CD14-positive monocyte (primary cell): ENCODE results near the gene WFDC12. TPM values are rescaled to one million over a fixed set of nuclear protein-coding genes. Genes with fewer than 3 reads are reported as not detected.

ENCODE experiments used
- DNase-seq, 3 donors: peaks; one replicate each; pipeline ENCODE4 v3.0.0-alpha.2; 2011 to 2022
- H2AFZ ChIP-seq: 2 replicates; pipeline ENCODE4 v1.6.0; 2012; ENCODE audit warnings: mild to moderate bottlenecking, low read depth, low read length, inconsistent platforms; ENCODE audit not compliant: insufficient read depth, poor library complexity, severe bottlenecking
- H3K27ac ChIP-seq, 2 donors: 1 replicate in 1 of 2; 2 replicates in 1 of 2; pipeline ENCODE4 v1.5.1; 2012 to 2013; ENCODE audit warnings: low read length in 2 of 2, control low read depth in 1 of 2, inconsistent platforms in 1 of 2, low read depth in 1 of 2, mild to moderate bottlenecking in 1 of 2
- H3K27me3 ChIP-seq, 2 donors: one replicate each; pipeline versions ENCODE4 v1.6.0 to v1.6.1; 2011 to 2013; ENCODE audit warnings: low read length in 2 of 2; ENCODE audit not compliant: control insufficient read depth in 2 of 2, insufficient read depth in 2 of 2
- H3K36me3 ChIP-seq, 2 donors: replicated peaks in 1 of 2; 1 replicate in 1 of 2; 2 replicates in 1 of 2; pipeline versions ENCODE4 v1.5.1 to v1.6.1; 2012 to 2013; ENCODE audit warnings: low read length in 2 of 2, control low read depth in 1 of 2, inconsistent platforms in 1 of 2, mild to moderate bottlenecking in 1 of 2; ENCODE audit not compliant: insufficient read depth in 2 of 2, control insufficient read depth in 1 of 2
- H3K4me1 ChIP-seq, 2 donors: 1 replicate in 1 of 2; 2 replicates in 1 of 2; pipeline versions ENCODE4 v1.5.1 to v1.6.1; 2012 to 2013; ENCODE audit warnings: low read length in 2 of 2, control low read depth in 1 of 2, inconsistent platforms in 1 of 2, mild to moderate bottlenecking in 1 of 2, moderate library complexity in 1 of 2; ENCODE audit not compliant: insufficient read depth in 2 of 2, control insufficient read depth in 1 of 2
- H3K4me2 ChIP-seq: replicated peaks from 2 replicates; pipeline ENCODE3; 2012; ENCODE audit warnings: low read length, moderate library complexity, mild to moderate bottlenecking; ENCODE audit not compliant: poor library complexity, severe bottlenecking; ENCODE audit errors: extremely low read depth
- H3K4me3 ChIP-seq, 3 experiments: fragments of 200-600 bp in 1 of 3; sonication (generic) in 1 of 3; replicated peaks in 1 of 3; 1 replicate in 2 of 3; 2 replicates in 1 of 3; pipeline ENCODE4 v1.5.1; 2011 to 2013; ENCODE audit warnings: low read length in 3 of 3, mild to moderate bottlenecking in 3 of 3, control low read depth in 2 of 3, low read depth in 2 of 3, inconsistent platforms in 1 of 3, moderate library complexity in 1 of 3
- H3K79me2 ChIP-seq: 2 replicates; pipeline ENCODE4 v1.6.0; 2012; ENCODE audit warnings: mild to moderate bottlenecking, control low read depth, inconsistent platforms, low read length, moderate library complexity; ENCODE audit not compliant: insufficient read depth
- H3K9ac ChIP-seq: 2 replicates; pipeline ENCODE4 v1.6.0; 2017; ENCODE audit warnings: low read length, mild to moderate bottlenecking; ENCODE audit not compliant: insufficient read depth, poor library complexity, severe bottlenecking
- H3K9me3 ChIP-seq, 2 donors: replicated peaks in 1 of 2; 1 replicate in 1 of 2; 2 replicates in 1 of 2; pipeline versions ENCODE4 v1.5.1 to v1.6.1; 2012 to 2013; ENCODE audit warnings: low read length in 2 of 2, control low read depth in 1 of 2; ENCODE audit not compliant: control insufficient read depth in 1 of 2, insufficient read depth in 1 of 2
- H4K20me1 ChIP-seq: 2 replicates; pipeline ENCODE4 v1.6.0; 2012; ENCODE audit warnings: mild to moderate bottlenecking, low read length, control low read depth, moderate library complexity; ENCODE audit not compliant: insufficient read depth
- H3K27ac Mint-ChIP-seq, 7 donors: one replicate each; pipeline ENCODE4 v1.8.0; 2020; ENCODE audit warnings: mild to moderate bottlenecking in 7 of 7, mixed read lengths in 7 of 7, moderate library complexity in 6 of 7, inconsistent platforms in 2 of 7
- H3K27me3 Mint-ChIP-seq, 3 donors: one replicate each; pipeline ENCODE4 v1.8.0; 2021 to 2022; ENCODE audit warnings: low read depth in 3 of 3, mild to moderate bottlenecking in 3 of 3, mixed read lengths in 3 of 3, moderate library complexity in 3 of 3, inconsistent platforms in 1 of 3
- H3K36me3 Mint-ChIP-seq, 2 donors: one replicate each; pipeline ENCODE4 v1.8.0; 2020; ENCODE audit warnings: mixed read lengths in 2 of 2, inconsistent platforms in 1 of 2, mild to moderate bottlenecking in 1 of 2
- H3K4me1 Mint-ChIP-seq: one replicate; pipeline ENCODE4 v1.8.0; 2020; ENCODE audit warnings: mild to moderate bottlenecking, mixed read lengths
- H3K4me3 Mint-ChIP-seq, 2 donors: one replicate each; pipeline ENCODE4 v1.8.0; 2020; ENCODE audit warnings: mild to moderate bottlenecking in 2 of 2, mixed read lengths in 2 of 2, moderate library complexity in 1 of 2
- H3K9me3 Mint-ChIP-seq, 7 donors: one replicate each; pipeline ENCODE4 v1.8.0; 2020 to 2022; ENCODE audit warnings: mixed read lengths in 7 of 7, mild to moderate bottlenecking in 6 of 7, moderate library complexity in 6 of 7, inconsistent platforms in 2 of 7
- WGBS: methylation state at CpG from one replicate; pipeline ENCODE4 v1.1.5; 2013; ENCODE audit warnings: missing lambda C conversion rate; ENCODE audit not compliant: insufficient coverage; 5-methylcytosine and 5-hydroxymethylcytosine counted together
- intact Hi-C, 2 donors: fragments of 100-400 bp; cut with micrococcal nuclease; formaldehyde crosslinking; loops; one replicate each; pipeline versions ENCODE4 v1.15.0 to v1.15.1; 2023
- polyA plus RNA-seq, 3 donors: library from polyadenylated mRNA; depleted of rRNA in 1 of 3; unstranded in 2 of 3; stranded (reverse) in 1 of 3; fragments of 300-500 nt in 2 of 3; fragments of >200 nt in 1 of 3; fragmentation: Illumina TruSeq in 2 of 3; gene quantifications; 1 replicate in 2 of 3; 2 replicates in 1 of 3; pipeline ENCODE4 v1.2.3, GENCODE V29; 2012 to 2021
- TF ChIP-seq, protein P1 (sequence below): fragments of 200-600 bp; IDR thresholded peaks from one replicate; pipeline ENCODE4 v1.8.0; 2022; ENCODE audit warnings: antibody characterized with exemption, mild to moderate bottlenecking

Gene WFDC12
- polyA plus RNA-seq, 3 donors, result not detected

DNA sequence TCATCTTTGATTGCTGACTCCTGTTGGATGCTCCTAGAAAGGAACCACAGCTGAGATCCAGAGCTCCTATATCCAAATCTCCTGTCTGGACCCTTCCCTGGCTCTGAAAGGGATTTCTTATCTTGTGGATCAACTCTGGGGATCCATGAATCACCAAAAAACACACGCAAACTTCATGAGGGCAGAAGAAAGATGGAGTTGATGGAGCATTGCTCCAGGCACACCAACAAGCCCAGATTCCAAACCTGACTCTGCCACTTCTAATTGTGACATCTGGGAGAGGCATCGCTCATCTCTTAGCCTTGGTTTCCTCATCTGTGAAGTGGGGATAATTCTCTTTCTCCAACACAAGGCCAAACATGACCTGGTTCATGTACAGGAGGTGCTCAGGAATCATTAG is 30.1 kb downstream of the WFDC12 start:
- DNase-seq, result no peak
- peaks cover 22 to 29% (median 24%) of the 10 kb centered on the region in 3 donors for H3K27me3 Mint-ChIP-seq
- H3K27ac Mint-ChIP-seq, result peak overlapping the region in 2 of 7 donors; percentile 18 to 32
- Histone ChIP-seq H3K9me3 (peaks cover 0 to 16% of the 10 kb centered on the region in 2 donors), H2AFZ (no peak overlapping the region), H3K36me3 (peaks cover 0 to 22% of the 10 kb centered on the region in 2 donors), H3K79me2 (no peaks in the 10 kb centered on the region), H3K27ac (no peak overlapping the region), H3K4me1 (peaks cover 3 to 12% of the 10 kb centered on the region in 2 donors), H3K4me2 (no peak overlapping the region), H3K4me3 (no peak overlapping the region), H3K9ac (no peak overlapping the region), H3K27me3 (peaks cover 25 to 29% of the 10 kb centered on the region in 2 donors), H4K20me1 (peaks cover 4% of the 10 kb centered on the region)
- peaks cover 12% of the 10 kb centered on the region for H3K4me1 Mint-ChIP-seq
- intact Hi-C loops, result loop anchor here (2.0 to 10.0 kb wide), 2 partner anchors 49 kb away; no protein-coding TSS in a partner anchor
- peaks cover 16 to 21% of the 10 kb centered on the region in 2 donors for H3K36me3 Mint-ChIP-seq
- no CpG with 5 or more reads among the region's 2 CpGs for WGBS
- peaks cover 0 to 9% (median 4%) of the 10 kb centered on the region in 7 donors for H3K9me3 Mint-ChIP-seq
- no peak overlapping the region for H3K4me3 Mint-ChIP-seq
- TF ChIP-seq, protein P1, sequence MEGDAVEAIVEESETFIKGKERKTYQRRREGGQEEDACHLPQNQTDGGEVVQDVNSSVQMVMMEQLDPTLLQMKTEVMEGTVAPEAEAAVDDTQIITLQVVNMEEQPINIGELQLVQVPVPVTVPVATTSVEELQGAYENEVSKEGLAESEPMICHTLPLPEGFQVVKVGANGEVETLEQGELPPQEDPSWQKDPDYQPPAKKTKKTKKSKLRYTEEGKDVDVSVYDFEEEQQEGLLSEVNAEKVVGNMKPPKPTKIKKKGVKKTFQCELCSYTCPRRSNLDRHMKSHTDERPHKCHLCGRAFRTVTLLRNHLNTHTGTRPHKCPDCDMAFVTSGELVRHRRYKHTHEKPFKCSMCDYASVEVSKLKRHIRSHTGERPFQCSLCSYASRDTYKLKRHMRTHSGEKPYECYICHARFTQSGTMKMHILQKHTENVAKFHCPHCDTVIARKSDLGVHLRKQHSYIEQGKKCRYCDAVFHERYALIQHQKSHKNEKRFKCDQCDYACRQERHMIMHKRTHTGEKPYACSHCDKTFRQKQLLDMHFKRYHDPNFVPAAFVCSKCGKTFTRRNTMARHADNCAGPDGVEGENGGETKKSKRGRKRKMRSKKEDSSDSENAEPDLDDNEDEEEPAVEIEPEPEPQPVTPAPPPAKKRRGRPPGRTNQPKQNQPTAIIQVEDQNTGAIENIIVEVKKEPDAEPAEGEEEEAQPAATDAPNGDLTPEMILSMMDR, result no peak

DNA sequence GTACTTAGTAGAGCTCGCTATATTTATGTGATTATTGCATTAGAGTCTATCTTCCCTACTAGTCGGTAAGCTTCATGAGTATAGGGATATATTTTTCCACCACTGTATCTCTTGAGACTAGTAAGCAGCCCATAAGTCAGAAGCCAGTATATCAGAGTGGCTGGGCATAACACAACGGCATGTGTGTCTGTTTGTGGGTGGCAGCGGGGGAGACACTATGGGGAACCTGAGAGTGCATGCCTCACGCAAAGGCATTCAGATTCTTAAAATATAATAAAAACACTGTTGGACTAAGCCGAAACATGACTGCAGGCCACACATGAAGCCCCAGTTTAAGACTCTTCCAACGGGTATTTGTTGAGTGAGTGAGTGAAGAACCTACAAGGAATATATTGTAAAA is 31.4 kb downstream of the WFDC12 start:
- no peak overlapping the region for H3K9ac ChIP-seq
- Mint-ChIP-seq H3K4me1 (peaks cover 5% of the 10 kb centered on the region), H3K27me3 (peaks cover 13 to 18% (median 13%) of the 10 kb centered on the region in 3 donors), H3K27ac (no peak overlapping the region), H3K4me3 (no peak overlapping the region), H3K9me3 (peaks cover 0 to 5% (median 0%) of the 10 kb centered on the region in 7 donors), H3K36me3 (peaks cover 21 to 29% of the 10 kb centered on the region in 2 donors)
- intact Hi-C loops, result loop anchor here in 1 of 2 donors (10.0 kb wide), 1 partner anchor 48 kb away; no protein-coding TSS in a partner anchor
- no peak for DNase-seq
- H3K4me2 ChIP-seq, result no peak overlapping the region
- H4K20me1 ChIP-seq, result peaks cover 4% of the 10 kb centered on the region
- H3K4me1 ChIP-seq, result peaks cover 0 to 4% of the 10 kb centered on the region in 2 donors
- no peak overlapping the region for H3K4me3 ChIP-seq
- H2AFZ ChIP-seq, result no peak overlapping the region
- TF ChIP-seq, protein P1, result no peak
- H3K36me3 ChIP-seq, result peaks cover 0 to 33% of the 10 kb centered on the region in 2 donors
- no peak overlapping the region for H3K27ac ChIP-seq
- H3K27me3 ChIP-seq, result peaks cover 15 to 18% of the 10 kb centered on the region in 2 donors
- no peaks in the 10 kb centered on the region for H3K79me2 ChIP-seq
- WGBS, result no CpG with 5 or more reads among the region's 7 CpGs
- H3K9me3 ChIP-seq, result peaks cover 0 to 6% of the 10 kb centered on the region in 2 donors
